Mucosa of stomach (tissue), 1 donor: ENCODE measurements around the gene CRISPLD2.

ENCODE experiments used
- H3K27me3 ChIP-seq: one replicate; pipeline ENCODE4 v1.7.0; 2013; ENCODE audit warnings: mild to moderate bottlenecking, low read length; ENCODE audit not compliant: control insufficient read depth, insufficient read depth
- H3K36me3 ChIP-seq: one replicate; pipeline ENCODE4 v1.7.0; 2013; ENCODE audit warnings: low read length; ENCODE audit not compliant: control insufficient read depth, insufficient read depth
- H3K4me1 ChIP-seq: one replicate; pipeline ENCODE4 v1.7.0; 2013; ENCODE audit warnings: mild to moderate bottlenecking, low read length; ENCODE audit not compliant: control insufficient read depth, insufficient read depth
- H3K4me3 ChIP-seq: one replicate; pipeline ENCODE4 v1.7.0; 2013; ENCODE audit warnings: low read length
- H3K9ac ChIP-seq: one replicate; pipeline ENCODE4 v1.7.0; 2013; ENCODE audit warnings: mild to moderate bottlenecking, low read length, moderate library complexity
- H3K9me3 ChIP-seq: one replicate; pipeline ENCODE4 v1.7.0; 2013; ENCODE audit warnings: mild to moderate bottlenecking, low read length, moderate library complexity; ENCODE audit not compliant: control insufficient read depth
- donor health status: Pancreatic carcinoma.

Gene CRISPLD2

DNA sequence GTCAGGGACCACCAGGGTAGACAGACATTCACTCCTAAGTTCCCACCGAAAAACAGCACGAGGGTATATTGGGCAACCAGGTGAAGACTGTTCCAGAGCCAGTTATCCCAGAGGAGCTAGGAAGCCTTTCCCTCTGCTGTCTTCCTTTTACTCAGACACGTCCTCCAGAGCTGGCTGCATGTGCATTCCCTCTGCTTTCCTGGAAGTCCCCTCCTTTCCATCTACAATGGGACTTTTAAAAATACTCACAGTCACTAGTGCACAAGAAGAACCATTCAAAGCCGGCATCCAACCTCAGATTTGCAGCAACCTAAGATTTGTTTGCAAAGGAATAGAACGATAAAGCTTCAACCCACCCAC is 32.5 kb upstream of the CRISPLD2 start:
- H3K36me3 ChIP-seq = no peaks in the 10 kb centered on the region
- no peaks in the 10 kb centered on the region for H3K9me3 ChIP-seq
- H3K27me3 ChIP-seq = no peaks in the 10 kb centered on the region
- H3K9ac ChIP-seq = no peak overlapping the region
- peaks cover 20% of the 10 kb centered on the region for H3K4me1 ChIP-seq
- no peak overlapping the region for H3K4me3 ChIP-seq

GRCh38 chr16:84788920-84789391 is 30.8 kb upstream of the CRISPLD2 start:
- Histone ChIP-seq H3K9ac (no peak overlapping the region), H3K27me3 (no peaks in the 10 kb centered on the region), H3K4me3 (no peak overlapping the region), H3K9me3 (no peaks in the 10 kb centered on the region), H3K36me3 (no peaks in the 10 kb centered on the region), H3K4me1 (peaks cover 20% of the 10 kb centered on the region)

DNA sequence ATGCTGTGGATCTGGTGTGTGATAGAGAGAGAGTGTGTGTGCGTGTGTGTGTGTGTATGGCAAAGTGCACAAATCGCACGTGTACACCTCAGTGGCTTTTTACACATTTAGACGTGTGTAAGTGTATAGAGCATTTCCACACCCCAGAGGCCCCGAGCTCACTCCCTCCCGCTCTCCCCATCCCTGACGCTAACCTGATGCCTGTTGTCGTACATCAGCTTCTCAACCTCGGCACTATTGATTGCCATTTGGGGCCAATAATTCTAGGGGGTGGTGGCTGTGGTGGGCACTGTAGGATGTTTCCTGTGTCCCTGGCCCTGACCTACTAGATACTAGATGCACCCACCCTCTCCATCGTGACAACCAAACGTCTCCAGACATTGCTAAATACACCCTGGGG is 30.4 kb upstream of the CRISPLD2 start:
- H3K9me3 ChIP-seq = no peaks in the 10 kb centered on the region
- H3K27me3 ChIP-seq = no peaks in the 10 kb centered on the region
- H3K36me3 ChIP-seq = no peaks in the 10 kb centered on the region
- peaks cover 20% of the 10 kb centered on the region for H3K4me1 ChIP-seq
- no peak overlapping the region for H3K4me3 ChIP-seq
- H3K9ac ChIP-seq = no peak overlapping the region

- peaks cover 20% of the 10 kb centered on the region for H3K4me1 ChIP-seq
- no peak overlapping the region for H3K4me3 ChIP-seq
- no peaks in the 10 kb centered on the region for H3K27me3 ChIP-seq
- no peaks in the 10 kb centered on the region for H3K9me3 ChIP-seq
- no peaks in the 10 kb centered on the region for H3K36me3 ChIP-seq
- no peak overlapping the region for H3K9ac ChIP-seq
Observed at GRCh38 chr16:84790301-84790700, 29.5 kb upstream of the CRISPLD2 start.

- Histone ChIP-seq H3K27me3 (no peaks in the 10 kb centered on the region), H3K36me3 (no peaks in the 10 kb centered on the region), H3K9ac (no peak overlapping the region), H3K4me1 (peaks cover 16% of the 10 kb centered on the region), H3K9me3 (no peaks in the 10 kb centered on the region), H3K4me3 (no peak overlapping the region)
Observed at GRCh38 chr16:84791088-84791487, 28.7 kb upstream of the CRISPLD2 start.

DNA sequence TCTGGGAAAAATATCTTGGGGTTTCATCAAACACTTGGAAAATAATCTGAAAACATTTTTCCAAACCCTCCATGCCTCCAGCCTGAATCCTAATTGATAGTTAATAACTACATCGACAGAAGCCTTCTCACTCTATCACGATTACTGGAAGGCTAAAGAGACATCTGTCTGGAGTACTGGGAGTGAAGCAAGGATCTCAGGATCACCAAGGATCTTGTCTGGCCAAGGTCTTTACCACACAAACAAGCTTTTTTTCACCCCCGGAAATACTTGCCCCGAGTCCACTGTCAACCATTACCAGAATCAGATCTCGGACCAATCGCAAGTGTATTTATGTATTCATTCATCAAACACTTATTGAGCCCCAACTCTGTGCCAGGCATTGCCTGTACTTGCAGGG is 28.3 kb upstream of the CRISPLD2 start:
- Histone ChIP-seq H3K4me3 (no peak overlapping the region), H3K4me1 (peaks cover 12% of the 10 kb centered on the region), H3K9ac (no peak overlapping the region), H3K36me3 (no peaks in the 10 kb centered on the region), H3K27me3 (no peaks in the 10 kb centered on the region), H3K9me3 (no peaks in the 10 kb centered on the region)

DNA sequence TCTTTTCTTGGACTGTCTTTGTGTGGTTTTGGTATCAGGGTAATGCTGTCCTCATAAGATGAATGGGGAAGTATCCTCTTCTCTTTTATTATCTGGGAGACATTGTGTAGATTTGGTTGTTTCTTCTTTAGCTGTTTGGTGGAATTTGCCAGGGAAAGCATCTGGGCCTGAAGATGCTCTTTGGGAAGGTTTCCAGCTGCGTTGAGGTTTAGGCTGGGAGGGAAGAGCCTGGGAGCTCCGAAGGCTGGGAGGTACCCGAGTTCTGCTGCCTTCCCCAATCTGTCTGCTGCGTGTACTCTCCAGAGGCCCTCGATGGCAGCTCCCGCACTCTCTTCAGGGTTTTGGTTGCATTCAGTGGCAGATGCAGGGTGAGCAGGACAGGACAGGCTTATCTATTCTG is 25.6 kb upstream of the CRISPLD2 start:
- Histone ChIP-seq H3K9me3 (no peaks in the 10 kb centered on the region), H3K4me1 (no peaks in the 10 kb centered on the region), H3K27me3 (no peaks in the 10 kb centered on the region), H3K36me3 (no peaks in the 10 kb centered on the region), H3K9ac (no peak overlapping the region), H3K4me3 (no peak overlapping the region)

GRCh38 chr16:84794626-84795025 is 25.2 kb upstream of the CRISPLD2 start:
- H3K36me3 ChIP-seq = no peaks in the 10 kb centered on the region
- no peak overlapping the region for H3K9ac ChIP-seq
- no peak overlapping the region for H3K4me3 ChIP-seq
- no peaks in the 10 kb centered on the region for H3K4me1 ChIP-seq
- H3K27me3 ChIP-seq = no peaks in the 10 kb centered on the region
- H3K9me3 ChIP-seq = no peaks in the 10 kb centered on the region

- no peak overlapping the region for H3K4me3 ChIP-seq
Observed at GRCh38 chr16:84795329-84796053, 24.3 kb upstream of the CRISPLD2 start.

GRCh38 chr16:84800158-84800978 is 19.4 kb upstream of the CRISPLD2 start:
- H3K36me3 ChIP-seq = no peaks in the 10 kb centered on the region
- no peak overlapping the region for H3K9ac ChIP-seq
- no peaks in the 10 kb centered on the region for H3K4me1 ChIP-seq
- no peak overlapping the region for H3K4me3 ChIP-seq
- no peaks in the 10 kb centered on the region for H3K27me3 ChIP-seq
- no peaks in the 10 kb centered on the region for H3K9me3 ChIP-seq

More at GRCh38 chr16:84795329-84796053, 24.3 kb upstream of the CRISPLD2 start:
- no peaks in the 10 kb centered on the region for H3K27me3 ChIP-seq
- no peaks in the 10 kb centered on the region for H3K9me3 ChIP-seq
- H3K9ac ChIP-seq = no peak overlapping the region
- no peaks in the 10 kb centered on the region for H3K36me3 ChIP-seq
- H3K4me1 ChIP-seq = no peaks in the 10 kb centered on the region

DNA sequence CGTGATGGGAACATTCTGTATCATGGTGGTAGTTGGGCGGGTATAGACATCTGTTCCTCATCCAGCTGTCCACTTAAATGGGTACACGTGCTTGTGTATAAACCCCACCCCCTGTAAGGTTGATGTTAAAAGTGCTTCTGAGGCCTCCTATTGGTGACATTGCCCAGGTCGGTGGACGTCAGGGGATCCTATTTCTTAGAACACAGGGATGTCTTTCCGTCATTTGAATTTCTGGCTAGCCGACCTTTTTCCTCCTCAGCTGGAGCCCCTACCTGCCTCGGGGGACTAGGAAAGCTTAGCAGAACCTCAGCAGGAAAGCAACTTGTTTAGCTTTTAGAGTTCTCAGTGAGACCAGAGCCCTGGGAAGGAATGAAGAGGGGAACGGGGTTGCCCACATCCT is 16.6 kb upstream of the CRISPLD2 start:
- H3K4me1 ChIP-seq = no peaks in the 10 kb centered on the region
- no peaks in the 10 kb centered on the region for H3K9me3 ChIP-seq
- H3K36me3 ChIP-seq = no peaks in the 10 kb centered on the region
- H3K9ac ChIP-seq = no peak overlapping the region
- H3K4me3 ChIP-seq = no peak overlapping the region
- no peaks in the 10 kb centered on the region for H3K27me3 ChIP-seq

GRCh38 chr16:84804326-84804725 is 15.5 kb upstream of the CRISPLD2 start:
- no peaks in the 10 kb centered on the region for H3K36me3 ChIP-seq
- H3K4me1 ChIP-seq = no peaks in the 10 kb centered on the region
- H3K4me3 ChIP-seq = no peak overlapping the region
- no peaks in the 10 kb centered on the region for H3K9me3 ChIP-seq
- no peak overlapping the region for H3K9ac ChIP-seq
- no peaks in the 10 kb centered on the region for H3K27me3 ChIP-seq
